ENCODE data around the gene EFCAB7. TPM values are rescaled to one million over a fixed set of nuclear protein-coding genes. Genes with fewer than 3 reads are reported as not detected.

Gene EFCAB7
- total RNA-seq, 1 donor from 2014 or later = 3.8 TPM

- no peak overlapping the region for H3K27ac Mint-ChIP-seq (ENCODE audit: unreplicated experiment)
- peaks cover 7% of the 10 kb centered on the region for H3K36me3 Mint-ChIP-seq (ENCODE audit: low read depth)
- no peak for TF ChIP-seq CTCF (IDR thresholded peaks at IDR 0.05)
- DNase-seq (ENCODE audit: low spot score) = no peak
- H3K9me3 Mint-ChIP-seq (ENCODE audit: low read depth) = no peaks in the 10 kb centered on the region
- no peak overlapping the region for H3K4me3 Mint-ChIP-seq (ENCODE audit: unreplicated experiment)
- peaks cover 22% of the 10 kb centered on the region for H3K4me1 Mint-ChIP-seq (ENCODE audit: low read depth)
- H3K27me3 Mint-ChIP-seq (ENCODE audit: low read depth) = no peaks in the 10 kb centered on the region
Observed at GRCh38 chr1:63601463-63601862, 78.1 kb downstream of the EFCAB7 start.

GRCh38 chr1:63601912-63602311 is 78.6 kb downstream of the EFCAB7 start:
- Mint-ChIP-seq H3K4me1 (ENCODE audit: low read depth) (peaks cover 20% of the 10 kb centered on the region), H3K27me3 (ENCODE audit: low read depth) (no peaks in the 10 kb centered on the region)
- TF ChIP-seq CTCF (IDR thresholded peaks at IDR 0.05) = no peak

GRCh38 chr1:63602629-63603028 is 79.3 kb downstream of the EFCAB7 start:
- no peak overlapping the region for H3K4me3 Mint-ChIP-seq (ENCODE audit: unreplicated experiment)
- no peak for DNase-seq (ENCODE audit: low spot score)
- no peaks in the 10 kb centered on the region for H3K9me3 Mint-ChIP-seq (ENCODE audit: low read depth)
- no peak for TF ChIP-seq CTCF (IDR thresholded peaks at IDR 0.05)
- H3K27me3 Mint-ChIP-seq (ENCODE audit: low read depth) = no peaks in the 10 kb centered on the region
- no peak overlapping the region for H3K27ac Mint-ChIP-seq (ENCODE audit: unreplicated experiment)
- peaks cover 19% of the 10 kb centered on the region for H3K4me1 Mint-ChIP-seq (ENCODE audit: low read depth)
- peaks cover 7% of the 10 kb centered on the region for H3K36me3 Mint-ChIP-seq (ENCODE audit: low read depth)

More at GRCh38 chr1:63601912-63602311, 78.6 kb downstream of the EFCAB7 start:
- no peaks in the 10 kb centered on the region for H3K9me3 Mint-ChIP-seq (ENCODE audit: low read depth)
- H3K36me3 Mint-ChIP-seq (ENCODE audit: low read depth) = peaks cover 7% of the 10 kb centered on the region
- H3K27ac Mint-ChIP-seq (ENCODE audit: unreplicated experiment) = no peak overlapping the region
- no peak for DNase-seq (ENCODE audit: low spot score)
- H3K4me3 Mint-ChIP-seq (ENCODE audit: unreplicated experiment) = no peak overlapping the region

GRCh38 chr1:63603810-63604209 is 80.5 kb downstream of the EFCAB7 start:
- H3K4me3 Mint-ChIP-seq (ENCODE audit: unreplicated experiment) = no peak overlapping the region
- no peak for TF ChIP-seq CTCF (IDR thresholded peaks at IDR 0.05)
- no peaks in the 10 kb centered on the region for H3K9me3 Mint-ChIP-seq (ENCODE audit: low read depth)
- DNase-seq (ENCODE audit: low spot score) = no peak
- H3K27me3 Mint-ChIP-seq (ENCODE audit: low read depth) = no peaks in the 10 kb centered on the region
- H3K36me3 Mint-ChIP-seq (ENCODE audit: low read depth) = peaks cover 7% of the 10 kb centered on the region
- H3K4me1 Mint-ChIP-seq (ENCODE audit: low read depth) = peaks cover 22% of the 10 kb centered on the region
- no peak overlapping the region for H3K27ac Mint-ChIP-seq (ENCODE audit: unreplicated experiment)

GRCh38 chr1:63607322-63607721 is 84.0 kb downstream of the EFCAB7 start:
- Mint-ChIP-seq H3K9me3 (ENCODE audit: low read depth) (no peaks in the 10 kb centered on the region), H3K27me3 (ENCODE audit: low read depth) (no peaks in the 10 kb centered on the region), H3K4me3 (ENCODE audit: unreplicated experiment) (no peak overlapping the region), H3K4me1 (ENCODE audit: low read depth) (peaks cover 33% of the 10 kb centered on the region), H3K36me3 (ENCODE audit: low read depth) (peaks cover 4% of the 10 kb centered on the region), H3K27ac (ENCODE audit: unreplicated experiment) (no peak overlapping the region)
- DNase-seq (ENCODE audit: low spot score) = no peak
- no peak for TF ChIP-seq CTCF (IDR thresholded peaks at IDR 0.05)

Data from chondrocyte (in vitro differentiated cells).